Activated CD8-positive, alpha-beta T cell treated with anti-CD3 and anti-CD28 coated beads for 36 hours (primary cell): Measurements from ENCODE around the gene TCP1. TPM values are rescaled to one million over a fixed set of nuclear protein-coding genes. Genes with fewer than 3 reads are reported as not detected.
"Not testable (repeated sequence)": the region's sequence is repeated elsewhere in the genome, so short reads cannot be mapped to it uniquely, and the experiment has no call there.

Experiments used
- ATAC-seq: fragments of 200-7000 bp; cut with Tn5 transposase; one replicate; pipeline ENCODE4 v1.10.0; 2021; ENCODE audit warnings: mild to moderate bottlenecking, moderate library complexity
- CTCF ChIA-PET: fragments of 350-600 bp; sonication (Branson Sonifier 250); formaldehyde crosslinking; loops from one replicate; lab custom pipeline; 2021; ENCODE audit warnings: antibody characterized with exemption; lab: Charles Lee
- POLR2A ChIA-PET: fragments of 350-600 bp; sonication (Branson Sonifier 250); formaldehyde crosslinking; loops from one replicate; lab custom pipeline; 2021; ENCODE audit warnings: antibody characterized with exemption; lab: Charles Lee
- DNase-seq: peaks from one replicate; pipeline ENCODE4 v3.0.0-alpha.2; 2020
- H3K27ac Mint-ChIP-seq: one replicate; pipeline ENCODE4 v1.8.0; 2021; ENCODE audit warnings: mild to moderate bottlenecking, mixed read lengths
- H3K27me3 Mint-ChIP-seq: one replicate; pipeline ENCODE4 v1.8.0; 2021; ENCODE audit warnings: mixed read lengths
- H3K36me3 Mint-ChIP-seq: one replicate; pipeline ENCODE4 v1.8.0; 2021; ENCODE audit warnings: low read depth, mixed read lengths
- H3K4me1 Mint-ChIP-seq: one replicate; pipeline ENCODE4 v1.8.0; 2021; ENCODE audit warnings: low read depth, mixed read lengths
- H3K4me3 Mint-ChIP-seq: one replicate; pipeline ENCODE4 v1.8.0; 2021; ENCODE audit warnings: mild to moderate bottlenecking, moderate library complexity, mixed read lengths
- H3K9me3 Mint-ChIP-seq: one replicate; pipeline ENCODE4 v1.8.0; 2021; ENCODE audit warnings: mixed read lengths
- intact Hi-C: fragments of 100-400 bp; cut with micrococcal nuclease; formaldehyde crosslinking; loops from one replicate; pipeline ENCODE4 v1.10.0; 2022
- total RNA-seq, 2 experiments: library from RNA; stranded (reverse); gene quantifications; one replicate each; pipeline ENCODE4 v1.2.3, GENCODE V29; 2021
- TF ChIP-seq, protein P1 (sequence below): fragments of 200-600 bp; IDR thresholded peaks from one replicate; pipeline ENCODE4 v1.8.0; 2022; ENCODE audit warnings: antibody characterized with exemption, mild to moderate bottlenecking

The TCP1 gene
- total RNA-seq, 2 experiments from 2014 or later: 446 to 452 TPM

GRCh38 chr6:159817951-159818739, 28.7 kb upstream of the TCP1 start:
- H3K4me3 Mint-ChIP-seq: no peak overlapping the region
- POLR2A ChIA-PET: no interaction called here
- peaks cover 21% of the 10 kb centered on the region for H3K4me1 Mint-ChIP-seq
- no peaks in the 10 kb centered on the region for H3K36me3 Mint-ChIP-seq
- intact Hi-C loops: no loop called here
- DNase-seq (no peak), ATAC-seq (no peak)
- H3K27ac Mint-ChIP-seq: no peak overlapping the region
- H3K9me3 Mint-ChIP-seq: no peaks in the 10 kb centered on the region
- H3K27me3 Mint-ChIP-seq: no peaks in the 10 kb centered on the region
- TF ChIP-seq, protein P1, sequence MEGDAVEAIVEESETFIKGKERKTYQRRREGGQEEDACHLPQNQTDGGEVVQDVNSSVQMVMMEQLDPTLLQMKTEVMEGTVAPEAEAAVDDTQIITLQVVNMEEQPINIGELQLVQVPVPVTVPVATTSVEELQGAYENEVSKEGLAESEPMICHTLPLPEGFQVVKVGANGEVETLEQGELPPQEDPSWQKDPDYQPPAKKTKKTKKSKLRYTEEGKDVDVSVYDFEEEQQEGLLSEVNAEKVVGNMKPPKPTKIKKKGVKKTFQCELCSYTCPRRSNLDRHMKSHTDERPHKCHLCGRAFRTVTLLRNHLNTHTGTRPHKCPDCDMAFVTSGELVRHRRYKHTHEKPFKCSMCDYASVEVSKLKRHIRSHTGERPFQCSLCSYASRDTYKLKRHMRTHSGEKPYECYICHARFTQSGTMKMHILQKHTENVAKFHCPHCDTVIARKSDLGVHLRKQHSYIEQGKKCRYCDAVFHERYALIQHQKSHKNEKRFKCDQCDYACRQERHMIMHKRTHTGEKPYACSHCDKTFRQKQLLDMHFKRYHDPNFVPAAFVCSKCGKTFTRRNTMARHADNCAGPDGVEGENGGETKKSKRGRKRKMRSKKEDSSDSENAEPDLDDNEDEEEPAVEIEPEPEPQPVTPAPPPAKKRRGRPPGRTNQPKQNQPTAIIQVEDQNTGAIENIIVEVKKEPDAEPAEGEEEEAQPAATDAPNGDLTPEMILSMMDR: no peak
- CTCF ChIA-PET: no interaction called here

DNA sequence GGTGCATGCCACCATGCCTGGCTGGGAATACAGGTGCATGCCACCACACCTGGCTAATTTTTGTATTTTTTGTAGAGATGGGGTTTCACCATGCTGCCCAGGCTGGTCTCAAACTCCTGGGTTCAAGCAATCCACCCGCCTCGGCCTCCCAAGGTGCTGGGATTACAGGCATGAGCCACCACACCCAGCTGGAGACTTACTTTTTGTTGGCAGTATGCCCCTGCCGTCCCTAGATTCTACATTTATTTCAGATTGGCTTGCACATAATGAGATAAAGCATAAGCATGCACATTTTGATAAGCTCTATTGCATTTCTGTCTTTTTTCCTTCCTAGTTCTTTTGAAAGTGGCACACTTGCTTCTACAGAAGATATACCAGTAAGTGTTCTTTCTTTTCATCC, 27.4 kb upstream of the TCP1 start:
- H3K27ac Mint-ChIP-seq: not testable (repeated sequence)

DNA sequence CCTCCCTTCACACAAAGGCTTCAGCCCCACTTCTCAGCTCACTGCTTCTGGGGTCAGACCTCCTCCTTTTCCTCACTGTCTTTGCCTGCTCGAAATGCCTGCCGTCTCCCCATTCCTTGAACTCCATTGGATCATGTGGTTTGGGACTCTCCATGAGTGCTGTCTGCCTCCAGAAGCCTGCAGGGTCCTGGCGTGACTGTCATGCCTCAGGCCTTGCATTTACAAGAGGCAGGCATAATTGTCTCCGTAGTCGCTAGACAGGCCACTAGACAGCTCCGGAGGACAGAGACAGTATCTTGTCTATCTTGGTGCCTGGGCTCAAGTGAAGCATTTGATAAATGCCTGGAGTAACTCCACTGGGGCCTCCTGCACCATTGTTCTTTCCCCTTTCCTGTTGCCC, 26.0 kb upstream of the TCP1 start:
- H3K27me3 Mint-ChIP-seq: no peaks in the 10 kb centered on the region
- no peak overlapping the region for H3K4me3 Mint-ChIP-seq
- peaks cover 12% of the 10 kb centered on the region for H3K4me1 Mint-ChIP-seq
- no peak overlapping the region for H3K27ac Mint-ChIP-seq
- no peaks in the 10 kb centered on the region for H3K9me3 Mint-ChIP-seq
- POLR2A ChIA-PET: no interaction called here
- ATAC-seq: no peak
- no peaks in the 10 kb centered on the region for H3K36me3 Mint-ChIP-seq
- TF ChIP-seq, protein P1: no peak
- intact Hi-C loops: no loop called here
- CTCF ChIA-PET: interaction anchor here (1.5 kb wide), 1 partner anchor 48 kb away, joined by 3 read pairs; no protein-coding TSS in a partner anchor
- DNase-seq: no peak

More for the DNA sequence above, 27.4 kb upstream of the TCP1 start:
- H3K36me3 Mint-ChIP-seq, H3K9me3 Mint-ChIP-seq, H3K27me3 Mint-ChIP-seq, ATAC-seq, DNase-seq, CTCF ChIA-PET, POLR2A ChIA-PET, intact Hi-C loops, H3K4me3 Mint-ChIP-seq: not testable (repeated sequence)
- H3K4me1 Mint-ChIP-seq: peaks cover 21% of the 10 kb centered on the region

DNA sequence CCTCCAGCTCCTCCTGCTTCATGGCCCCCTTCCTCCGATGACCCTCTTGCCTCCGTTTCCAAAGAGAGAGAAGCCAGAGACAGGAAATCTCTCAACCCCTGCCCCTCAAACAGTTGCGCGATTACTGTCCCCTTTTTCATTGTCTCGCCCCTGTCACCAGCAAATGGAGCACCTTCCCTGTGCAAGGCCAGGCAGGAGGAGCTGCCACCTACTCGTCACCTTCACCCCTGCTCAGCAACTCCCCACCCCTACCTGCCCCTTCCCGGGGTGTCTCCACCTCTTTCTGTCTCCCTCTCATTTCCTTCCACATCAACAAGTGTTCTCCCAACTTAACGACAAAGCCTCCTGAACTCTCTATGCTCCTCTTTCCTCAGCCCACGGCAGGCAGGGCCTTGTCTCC, 24.4 kb upstream of the TCP1 start:
- H3K27me3 Mint-ChIP-seq: no peaks in the 10 kb centered on the region
- H3K4me3 Mint-ChIP-seq: no peak overlapping the region
- POLR2A ChIA-PET: interaction anchor here (1.1 to 1.2 kb wide), 2 partner anchors 15 to 51 kb away, joined by 3 read pairs; no protein-coding TSS in a partner anchor

DNA sequence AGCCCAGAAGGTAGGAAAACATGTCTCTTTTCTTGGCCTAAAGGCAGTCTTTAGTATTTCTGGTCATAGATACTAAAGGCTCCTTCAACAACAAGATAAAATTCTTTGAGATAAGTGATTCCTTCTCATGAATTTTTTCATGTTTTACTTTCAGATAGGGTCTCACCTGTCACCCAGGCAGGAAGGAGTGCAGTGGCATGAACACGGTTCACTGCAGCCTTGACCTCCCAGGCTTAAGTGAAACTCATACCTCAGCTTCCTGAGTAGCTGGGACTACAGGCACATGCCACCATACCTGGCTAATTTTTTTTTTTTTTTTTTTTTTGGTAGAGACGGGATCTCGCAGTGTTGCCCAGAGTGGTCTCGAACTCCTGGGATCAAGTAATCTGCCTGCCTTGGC, 19.7 kb upstream of the TCP1 start:
- no peaks in the 10 kb centered on the region for H3K27me3 Mint-ChIP-seq
- no peak overlapping the region for H3K27ac Mint-ChIP-seq
- ATAC-seq: no peak
- H3K4me1 Mint-ChIP-seq: no peaks in the 10 kb centered on the region
- TF ChIP-seq, protein P1: no peak
- ChIA-PET CTCF (no interaction called here), POLR2A (no interaction called here)
- no peak for DNase-seq
- no peak overlapping the region for H3K4me3 Mint-ChIP-seq
- H3K36me3 Mint-ChIP-seq: no peaks in the 10 kb centered on the region
- intact Hi-C loops: no loop called here
- no peaks in the 10 kb centered on the region for H3K9me3 Mint-ChIP-seq

More for the DNA sequence above, 24.4 kb upstream of the TCP1 start:
- ATAC-seq: no peak
- Mint-ChIP-seq H3K36me3 (no peaks in the 10 kb centered on the region), H3K9me3 (no peaks in the 10 kb centered on the region), H3K4me1 (no peaks in the 10 kb centered on the region), H3K27ac (no peak overlapping the region)
- DNase-seq: no peak
- intact Hi-C loops: no loop called here
- TF ChIP-seq, protein P1: no peak
- CTCF ChIA-PET: no interaction called here
